Nephron progenitor cell (in vitro differentiated cells): Measurements from ENCODE around the gene CLDN20.
A peak's percentile ranks its signal among the peaks of the same experiment; 100 is the strongest.
"Not testable (repeated sequence)": the region's sequence is repeated elsewhere in the genome, so short reads cannot be mapped to it uniquely, and the experiment has no call there.

Experiments used
- DNase-seq: peaks from one replicate; pipeline ENCODE4 v3.0.0; 2021
- H3K27ac Mint-ChIP-seq: 2 replicates; pipeline ENCODE4 v1.8.0; 2021; ENCODE audit warnings: mild to moderate bottlenecking, moderate library complexity, mixed read lengths
- H3K27me3 Mint-ChIP-seq: 2 replicates; pipeline ENCODE4 v1.8.0; 2021; ENCODE audit warnings: mild to moderate bottlenecking, low read depth, mixed read lengths; ENCODE audit not compliant: poor library complexity
- H3K36me3 Mint-ChIP-seq: 2 replicates; pipeline ENCODE4 v1.8.0; 2021; ENCODE audit warnings: low read depth, mixed read lengths
- H3K4me1 Mint-ChIP-seq: 2 replicates; pipeline ENCODE4 v1.8.0; 2021; ENCODE audit warnings: mixed read lengths
- H3K4me3 Mint-ChIP-seq: 2 replicates; pipeline ENCODE4 v1.8.0; 2021; ENCODE audit warnings: mild to moderate bottlenecking, moderate library complexity, mixed read lengths
- H3K9me3 Mint-ChIP-seq: 2 replicates; pipeline ENCODE4 v1.8.0; 2021; ENCODE audit warnings: mild to moderate bottlenecking, moderate library complexity, mixed read lengths
- TF ChIP-seq, protein P1 (sequence below): fragments of 200-600 bp; sonication (generic); IDR thresholded peaks from 2 replicates; pipeline ENCODE4 v1.5.0; 2021; ENCODE audit warnings: antibody characterized with exemption

Gene CLDN20

DNA sequence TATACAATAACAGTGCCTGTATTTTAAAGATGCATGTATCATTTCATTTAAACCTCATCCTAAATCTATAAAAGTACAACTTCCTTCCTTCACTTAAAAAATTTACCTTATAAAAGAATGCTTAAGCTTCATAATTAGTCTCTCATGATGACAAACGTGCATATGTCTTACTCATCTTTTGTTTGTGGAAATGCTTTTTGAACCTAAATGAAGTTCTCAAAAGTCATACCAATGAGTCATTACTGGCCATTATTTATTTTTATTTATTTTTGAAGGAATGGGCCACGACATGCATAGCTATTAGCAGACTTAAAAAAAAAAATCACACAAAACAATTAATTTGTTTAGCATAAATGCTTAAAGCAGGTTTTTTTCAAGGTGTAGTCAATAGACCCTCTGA lies 46.8 kb downstream of the CLDN20 start:
- H3K36me3 Mint-ChIP-seq = peaks cover 60% of the 10 kb centered on the region
- H3K27ac Mint-ChIP-seq = no peak overlapping the region
- no peak overlapping the region for H3K4me3 Mint-ChIP-seq
- H3K4me1 Mint-ChIP-seq = peaks cover 36% of the 10 kb centered on the region
- H3K9me3 Mint-ChIP-seq = no peaks in the 10 kb centered on the region
- no peak for DNase-seq
- no peaks in the 10 kb centered on the region for H3K27me3 Mint-ChIP-seq
- TF ChIP-seq, protein P1, sequence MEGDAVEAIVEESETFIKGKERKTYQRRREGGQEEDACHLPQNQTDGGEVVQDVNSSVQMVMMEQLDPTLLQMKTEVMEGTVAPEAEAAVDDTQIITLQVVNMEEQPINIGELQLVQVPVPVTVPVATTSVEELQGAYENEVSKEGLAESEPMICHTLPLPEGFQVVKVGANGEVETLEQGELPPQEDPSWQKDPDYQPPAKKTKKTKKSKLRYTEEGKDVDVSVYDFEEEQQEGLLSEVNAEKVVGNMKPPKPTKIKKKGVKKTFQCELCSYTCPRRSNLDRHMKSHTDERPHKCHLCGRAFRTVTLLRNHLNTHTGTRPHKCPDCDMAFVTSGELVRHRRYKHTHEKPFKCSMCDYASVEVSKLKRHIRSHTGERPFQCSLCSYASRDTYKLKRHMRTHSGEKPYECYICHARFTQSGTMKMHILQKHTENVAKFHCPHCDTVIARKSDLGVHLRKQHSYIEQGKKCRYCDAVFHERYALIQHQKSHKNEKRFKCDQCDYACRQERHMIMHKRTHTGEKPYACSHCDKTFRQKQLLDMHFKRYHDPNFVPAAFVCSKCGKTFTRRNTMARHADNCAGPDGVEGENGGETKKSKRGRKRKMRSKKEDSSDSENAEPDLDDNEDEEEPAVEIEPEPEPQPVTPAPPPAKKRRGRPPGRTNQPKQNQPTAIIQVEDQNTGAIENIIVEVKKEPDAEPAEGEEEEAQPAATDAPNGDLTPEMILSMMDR = no peak

DNA sequence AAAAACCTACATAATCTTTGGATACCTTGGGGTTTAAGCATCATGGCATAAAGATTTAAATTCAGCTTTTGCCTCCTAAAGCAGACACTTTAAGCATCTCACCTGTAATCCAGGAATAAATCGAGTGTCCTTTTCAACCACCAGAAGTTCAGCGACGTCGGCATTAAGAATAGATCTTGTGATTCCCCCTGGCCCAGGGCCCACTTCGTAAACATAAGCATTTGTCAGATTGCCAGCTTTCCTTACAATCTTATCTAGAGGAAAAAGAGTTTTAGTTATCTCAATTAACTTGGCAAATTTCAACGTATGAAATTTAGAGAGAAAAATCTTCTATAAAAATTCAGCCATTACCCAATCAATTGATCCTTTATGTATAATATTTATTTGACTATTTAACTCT lies 47.3 kb downstream of the CLDN20 start:
- no peak for DNase-seq

DNA sequence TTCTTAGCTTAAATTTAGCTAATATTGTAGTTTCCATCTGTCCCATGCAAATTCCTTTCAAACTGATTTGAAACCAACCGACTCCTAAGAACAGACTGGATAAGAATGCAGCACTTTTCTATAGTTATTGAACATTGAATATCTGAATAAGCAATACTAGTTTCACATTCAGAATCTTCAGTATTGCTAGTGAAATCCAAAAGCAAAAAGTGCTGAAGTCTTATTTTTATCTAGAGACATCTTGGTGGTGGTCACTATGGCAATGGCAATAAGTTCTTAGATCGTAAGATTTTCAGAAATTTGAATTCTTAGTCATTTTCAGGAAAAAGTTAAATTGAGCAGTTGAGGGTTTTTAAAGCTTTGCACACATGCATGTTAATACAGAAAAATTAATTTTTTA lies 47.8 kb downstream of the CLDN20 start:
- no peak for DNase-seq
- no peak overlapping the region for H3K27ac Mint-ChIP-seq
- peaks cover 36% of the 10 kb centered on the region for H3K4me1 Mint-ChIP-seq
- TF ChIP-seq, protein P1 = no peak
- H3K4me3 Mint-ChIP-seq = no peak overlapping the region
- H3K27me3 Mint-ChIP-seq = no peaks in the 10 kb centered on the region
- peaks cover 51% of the 10 kb centered on the region for H3K36me3 Mint-ChIP-seq
- no peaks in the 10 kb centered on the region for H3K9me3 Mint-ChIP-seq

More for the DNA sequence above, 47.3 kb downstream of the CLDN20 start:
- peaks cover 56% of the 10 kb centered on the region for H3K36me3 Mint-ChIP-seq
- no peak overlapping the region for H3K4me3 Mint-ChIP-seq
- TF ChIP-seq, protein P1 = no peak
- peaks cover 36% of the 10 kb centered on the region for H3K4me1 Mint-ChIP-seq
- peak overlapping the region; percentile 68 for H3K27ac Mint-ChIP-seq
- no peaks in the 10 kb centered on the region for H3K9me3 Mint-ChIP-seq
- no peaks in the 10 kb centered on the region for H3K27me3 Mint-ChIP-seq

DNA sequence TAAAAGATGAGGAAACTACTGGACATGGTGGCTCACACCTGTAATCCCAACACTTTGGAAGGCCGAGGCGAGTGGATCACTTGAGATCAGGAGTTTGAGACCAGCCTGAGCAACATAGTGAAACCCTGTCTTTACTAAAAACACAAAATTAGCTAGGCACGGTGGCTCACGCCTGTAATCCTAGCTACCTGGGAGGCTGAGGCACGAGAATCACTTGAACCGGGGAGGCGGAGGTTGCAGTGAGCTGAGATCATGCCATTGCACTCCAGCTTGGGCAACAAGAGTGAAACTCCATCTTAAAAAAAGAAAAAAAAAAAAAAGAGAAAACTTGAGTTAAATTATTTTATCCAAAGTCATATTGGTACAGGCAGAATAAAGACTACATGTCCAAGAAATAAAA lies 49.1 kb downstream of the CLDN20 start:
- not testable (repeated sequence) for H3K27me3 Mint-ChIP-seq, DNase-seq, H3K27ac Mint-ChIP-seq, H3K9me3 Mint-ChIP-seq
- Mint-ChIP-seq H3K4me3 (peak overlapping the region; percentile 98), H3K4me1 (peaks cover 31% of the 10 kb centered on the region), H3K36me3 (peaks cover 38% of the 10 kb centered on the region)

DNA sequence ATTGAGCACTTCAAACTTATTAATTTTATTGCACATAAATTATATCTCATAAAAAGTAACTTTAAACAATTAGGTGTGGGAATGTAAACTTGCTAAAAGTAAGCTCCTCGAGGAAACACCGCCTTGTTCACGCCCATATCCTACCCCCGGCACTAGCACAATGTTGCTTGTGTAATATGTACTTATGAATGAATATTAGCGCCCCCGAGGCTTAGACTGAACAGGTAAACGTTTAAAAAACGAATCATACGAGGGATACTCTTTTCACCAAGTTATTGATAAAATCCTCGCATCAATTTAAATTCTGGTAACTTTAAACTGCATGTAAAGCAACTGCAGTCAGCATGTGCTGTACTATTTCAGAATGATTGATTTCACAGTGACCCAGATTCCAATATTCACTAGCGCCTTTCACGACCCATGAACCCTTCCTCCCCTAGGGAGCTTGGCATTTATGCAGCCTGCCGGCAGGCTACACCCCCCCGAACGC lies 49.8 kb downstream of the CLDN20 start:
- Mint-ChIP-seq H3K27me3 (no peaks in the 10 kb centered on the region), H3K4me3 (peak overlapping the region; percentile 98), H3K36me3 (peaks cover 32% of the 10 kb centered on the region), H3K27ac (peak overlapping the region; percentile 96), H3K9me3 (no peaks in the 10 kb centered on the region), H3K4me1 (peaks cover 31% of the 10 kb centered on the region)
- TF ChIP-seq, protein P1 = no peak
- DNase-seq = no peak

DNA sequence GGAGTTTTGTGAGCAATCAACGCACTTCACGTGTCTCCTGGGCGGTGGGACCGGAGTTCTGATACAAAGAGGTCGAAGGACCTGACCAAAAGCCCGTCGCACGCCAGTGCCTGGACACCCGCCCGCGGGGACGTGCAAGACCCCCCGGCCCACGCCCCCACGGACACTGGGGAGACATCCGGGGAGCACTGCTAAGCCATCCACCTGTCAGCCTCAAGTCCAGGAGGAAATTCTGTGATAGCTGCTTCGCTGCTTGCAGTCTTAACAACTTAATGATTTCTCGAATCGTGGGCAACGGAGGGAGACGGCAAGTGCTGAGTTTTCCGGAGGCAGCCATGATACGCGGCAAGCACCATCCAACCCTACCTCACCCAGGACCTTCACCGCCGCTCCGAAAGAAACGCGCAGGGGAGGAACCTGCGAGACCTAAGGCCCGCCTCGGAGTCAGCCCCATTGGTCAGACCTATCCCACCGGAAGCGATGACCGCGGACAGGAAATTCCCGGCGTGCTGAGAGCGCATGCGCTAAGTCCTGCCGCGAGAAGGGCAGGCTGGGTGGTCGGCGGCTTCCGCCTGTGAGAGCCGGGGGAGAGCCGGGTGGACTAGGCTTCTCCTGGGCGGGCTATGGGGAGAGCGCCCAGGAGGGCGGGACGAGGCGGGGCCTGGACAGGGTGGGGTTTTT lies 50.4 kb downstream of the CLDN20 start, which contains the start of gene TFB1M:
TFB1M (minus strand) TSS at position 393 of the 681 bp plus-strand sequence; CDS start at position 337, 56 bp downstream.
- H3K27ac Mint-ChIP-seq = peak within 1 kb of the TSS; percentile 96
- TF ChIP-seq, protein P1 = no peak
- DNase-seq = peak; percentile 95
- no peaks in the 10 kb centered on the region for H3K27me3 Mint-ChIP-seq
- H3K36me3 Mint-ChIP-seq = peaks cover 29% of the 10 kb centered on the region
- no peaks in the 10 kb centered on the region for H3K9me3 Mint-ChIP-seq
- H3K4me3 Mint-ChIP-seq = peak within 1 kb of the TSS; percentile 98
- peaks cover 31% of the 10 kb centered on the region for H3K4me1 Mint-ChIP-seq
